NT2/D1 (cell line): Measurements from ENCODE around the gene FITM2.

Experiments used
- YY1 ChIP-seq: IDR thresholded peaks from 2 replicates; pipeline ENCODE4 v1.6.1; 2011; ENCODE audit not compliant: insufficient read length, insufficient read depth
- ZNF274 ChIP-seq: IDR thresholded peaks from 2 replicates; pipeline ENCODE4 v1.6.1; 2011; ENCODE audit warnings: mild to moderate bottlenecking, low read depth, low read length

GRCh38 chr20:44335675-44336074, 24.7 kb upstream of the FITM2 start:
- TF ChIP-seq ZNF274 (no peak), YY1 (no peak)
